ENCODE results near the gene MFAP2.
A peak's percentile ranks its signal among the peaks of the same experiment; 100 is the strongest.
"Not testable (repeated sequence)": the region's sequence is repeated elsewhere in the genome, so short reads cannot be mapped to it uniquely, and the experiment has no call there.

Gene MFAP2

DNA sequence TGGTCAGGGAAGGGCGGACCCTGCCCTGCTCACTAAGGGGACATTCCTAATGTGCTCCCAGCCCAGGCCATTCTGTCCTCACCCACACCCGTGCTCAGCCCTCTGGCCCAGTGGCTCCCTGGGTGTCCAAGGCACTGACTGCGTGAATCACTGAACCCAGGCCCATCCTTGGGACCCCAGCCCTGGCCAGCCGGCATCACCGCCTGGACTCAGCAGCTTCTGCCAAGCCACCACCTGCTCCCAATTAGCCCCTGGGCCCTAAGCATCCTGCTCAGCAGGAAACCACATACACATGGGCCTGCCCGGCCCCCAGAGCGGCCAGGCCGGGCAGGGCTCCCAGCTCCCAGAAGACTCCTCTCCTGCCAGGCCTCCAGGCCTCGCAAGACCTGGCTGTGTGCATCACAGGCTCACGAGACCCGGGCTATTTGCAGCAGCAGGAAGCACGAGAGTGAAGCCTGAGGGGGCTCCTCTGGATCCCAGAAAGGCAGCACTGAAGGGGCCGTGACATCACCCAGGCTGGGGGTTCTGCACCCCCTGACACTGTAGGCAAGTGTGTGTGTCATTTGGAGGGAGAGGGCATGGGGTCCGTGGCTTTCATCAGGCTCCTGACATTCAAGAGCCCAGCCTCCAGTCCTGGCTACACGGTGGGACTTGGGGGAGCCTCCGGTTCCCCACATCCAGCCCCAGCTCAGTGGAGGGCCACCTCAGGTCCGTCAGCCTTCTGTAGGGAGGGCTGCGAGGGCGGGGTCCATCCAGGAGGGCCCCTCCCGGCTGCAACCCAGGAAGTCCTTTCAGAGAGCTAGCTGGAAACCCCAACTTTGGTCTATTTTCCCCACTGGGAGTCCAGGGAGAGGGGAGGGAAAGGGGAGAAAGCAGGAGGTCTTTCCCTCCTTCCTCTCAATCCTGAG lies 1.6 kb downstream of the MFAP2 start:
- no peak for DNase-seq

DNA sequence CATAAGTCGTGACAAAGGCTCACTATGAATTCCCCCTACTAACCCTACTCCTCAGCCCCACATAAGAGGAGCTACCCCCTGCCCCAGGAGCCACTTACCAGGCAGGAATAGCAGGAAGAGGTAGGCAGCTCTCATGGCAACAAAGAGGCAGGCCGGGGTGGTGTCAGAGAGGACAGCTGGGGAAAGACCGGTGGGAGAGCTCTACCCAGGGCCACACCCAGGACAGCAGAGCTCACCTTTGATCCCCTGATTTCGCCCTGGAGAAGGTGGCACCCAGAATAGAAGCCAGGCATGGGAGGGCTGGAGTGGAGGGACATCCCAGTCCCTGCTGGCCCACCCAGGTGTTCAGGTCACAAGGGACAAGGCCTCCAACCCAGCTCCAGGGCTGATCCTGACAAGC lies 2.3 kb downstream of the MFAP2 start:
- no peak for DNase-seq

DNA sequence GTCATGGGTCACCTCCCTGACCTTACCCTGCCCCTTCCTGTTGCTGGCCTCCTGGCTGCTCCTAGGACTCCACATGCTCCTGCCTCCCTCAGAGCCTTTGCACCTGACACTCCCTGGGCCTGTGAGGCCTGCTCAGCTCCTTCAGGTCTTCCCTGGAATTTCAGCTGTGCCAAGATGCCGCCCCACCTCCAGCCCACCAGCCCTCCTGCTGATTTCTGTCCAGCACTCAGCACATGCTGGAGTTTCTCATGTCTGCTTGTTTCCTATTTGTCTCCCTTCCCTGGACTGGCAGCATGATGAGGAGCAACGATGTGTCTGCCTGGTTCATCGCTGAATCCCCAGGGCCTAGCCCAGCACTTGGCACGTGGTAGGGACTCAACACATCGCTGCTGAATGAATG lies 3.0 kb downstream of the MFAP2 start:
- DNase-seq: no peak

DNA sequence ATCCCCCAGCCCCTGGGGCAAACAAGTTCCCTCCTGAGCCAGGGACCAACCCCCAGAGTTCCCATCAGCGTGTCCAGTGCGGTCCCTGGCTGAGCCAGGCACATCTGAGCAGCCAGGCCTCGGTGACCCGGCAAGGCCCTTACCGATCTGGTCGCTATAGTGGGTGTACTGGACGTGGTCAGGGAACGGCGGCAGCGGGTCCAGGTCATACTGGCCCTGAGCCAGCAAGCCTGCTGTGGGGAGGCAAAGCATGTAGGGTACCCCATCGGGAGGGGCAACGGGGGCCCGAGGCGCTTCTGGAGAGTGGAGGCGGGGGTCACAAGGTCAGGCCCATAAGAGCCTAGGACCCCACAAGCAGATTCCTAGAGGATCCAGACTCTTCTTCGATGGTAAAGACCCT lies 3.5 kb downstream of the MFAP2 start:
- no peak for DNase-seq

DNA sequence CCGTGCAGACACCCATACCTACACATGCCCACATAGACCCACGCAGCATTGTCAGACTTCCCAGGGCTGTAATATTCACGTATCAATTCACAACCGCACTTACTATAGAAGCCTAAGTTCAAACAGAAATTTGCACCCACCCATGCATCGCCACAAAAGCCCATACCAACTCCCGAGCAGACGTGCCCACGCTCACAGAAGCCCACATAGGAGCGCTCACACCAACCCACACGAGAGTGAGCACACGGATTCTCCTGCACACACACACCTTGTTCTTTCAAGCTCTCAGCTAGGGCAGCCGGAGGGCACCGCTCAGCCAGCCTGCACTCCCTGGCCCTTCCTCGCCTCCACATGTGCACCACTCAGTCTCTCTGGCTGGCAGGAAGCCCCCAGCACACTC lies 4.6 kb downstream of the MFAP2 start:
- DNase-seq: no peak

DNA sequence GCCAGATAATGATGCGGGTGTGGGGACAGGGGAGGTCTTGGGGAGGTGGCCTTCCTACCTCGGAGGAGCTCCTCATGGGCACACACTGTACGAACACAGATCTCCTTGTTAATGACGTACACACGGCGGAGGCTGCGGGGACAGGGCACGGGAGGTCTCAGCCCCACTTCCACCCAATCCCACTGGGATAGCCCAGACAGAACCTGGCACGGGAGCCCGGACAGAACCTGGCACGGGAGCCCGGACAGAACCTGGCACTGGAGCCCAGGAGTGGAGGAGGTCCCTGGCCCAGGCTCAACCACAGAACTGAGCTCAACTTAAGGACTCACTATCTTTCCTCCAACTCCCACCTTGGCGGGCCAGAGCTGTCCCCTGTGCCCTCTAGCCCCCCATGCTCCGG lies 5.2 kb downstream of the MFAP2 start:
- DNase-seq: no peak

DNA sequence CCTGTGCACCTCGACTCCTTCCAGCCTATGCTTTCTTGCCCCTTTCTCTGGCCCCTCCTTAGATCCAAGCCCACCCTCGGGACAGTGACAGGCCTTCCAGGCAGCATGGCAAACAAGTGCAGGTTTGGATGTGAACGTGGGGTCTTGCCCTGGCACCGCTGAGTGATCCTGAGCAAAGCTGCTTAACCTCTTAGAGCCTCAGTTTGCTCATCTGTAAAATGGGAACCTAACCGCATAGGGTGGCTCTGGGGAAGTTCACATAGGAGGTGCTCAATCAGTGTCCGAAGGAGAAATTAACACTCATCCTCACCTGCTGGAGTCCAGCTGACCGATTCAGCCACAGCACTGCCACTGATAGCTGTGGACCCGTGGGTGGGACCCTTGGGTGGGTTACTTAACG lies 7.2 kb downstream of the MFAP2 start:
- DNase-seq: no peak

DNA sequence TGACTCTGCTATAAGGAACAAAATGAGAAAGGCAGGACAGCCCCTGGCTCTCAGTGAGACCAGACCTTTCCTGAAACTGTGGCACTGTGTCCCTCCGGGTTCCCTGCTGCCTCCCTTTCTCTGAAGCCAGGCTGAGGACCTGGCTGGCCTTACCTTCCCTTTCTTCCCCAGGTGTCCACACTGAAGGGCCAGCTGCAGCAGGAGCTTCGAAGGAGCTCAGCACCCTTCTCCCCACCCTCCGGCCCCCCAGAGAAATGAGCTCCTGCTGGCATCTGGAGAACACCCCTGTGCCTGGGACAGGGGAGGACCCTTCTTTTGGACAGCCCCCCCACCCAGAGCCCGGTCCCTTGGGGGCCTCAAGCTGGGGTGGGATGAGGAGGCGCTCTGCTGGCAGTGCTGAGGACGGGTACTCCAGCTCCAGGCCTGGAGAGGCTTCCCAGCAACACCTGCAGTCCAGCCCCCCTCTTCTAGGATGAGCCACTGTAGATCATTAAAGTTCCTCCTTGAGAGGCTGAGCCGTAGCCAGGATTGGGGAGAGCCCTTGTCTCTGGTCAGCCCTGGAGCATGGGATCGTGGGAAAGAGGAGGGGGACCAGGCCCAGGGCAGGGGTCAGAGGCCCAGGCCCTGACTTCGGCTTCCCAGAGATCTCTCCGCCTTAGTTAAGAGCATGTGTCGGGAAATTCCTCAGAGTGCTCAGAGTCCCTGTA lies 8.1 kb downstream of the MFAP2 start:
- no peak for DNase-seq

DNA sequence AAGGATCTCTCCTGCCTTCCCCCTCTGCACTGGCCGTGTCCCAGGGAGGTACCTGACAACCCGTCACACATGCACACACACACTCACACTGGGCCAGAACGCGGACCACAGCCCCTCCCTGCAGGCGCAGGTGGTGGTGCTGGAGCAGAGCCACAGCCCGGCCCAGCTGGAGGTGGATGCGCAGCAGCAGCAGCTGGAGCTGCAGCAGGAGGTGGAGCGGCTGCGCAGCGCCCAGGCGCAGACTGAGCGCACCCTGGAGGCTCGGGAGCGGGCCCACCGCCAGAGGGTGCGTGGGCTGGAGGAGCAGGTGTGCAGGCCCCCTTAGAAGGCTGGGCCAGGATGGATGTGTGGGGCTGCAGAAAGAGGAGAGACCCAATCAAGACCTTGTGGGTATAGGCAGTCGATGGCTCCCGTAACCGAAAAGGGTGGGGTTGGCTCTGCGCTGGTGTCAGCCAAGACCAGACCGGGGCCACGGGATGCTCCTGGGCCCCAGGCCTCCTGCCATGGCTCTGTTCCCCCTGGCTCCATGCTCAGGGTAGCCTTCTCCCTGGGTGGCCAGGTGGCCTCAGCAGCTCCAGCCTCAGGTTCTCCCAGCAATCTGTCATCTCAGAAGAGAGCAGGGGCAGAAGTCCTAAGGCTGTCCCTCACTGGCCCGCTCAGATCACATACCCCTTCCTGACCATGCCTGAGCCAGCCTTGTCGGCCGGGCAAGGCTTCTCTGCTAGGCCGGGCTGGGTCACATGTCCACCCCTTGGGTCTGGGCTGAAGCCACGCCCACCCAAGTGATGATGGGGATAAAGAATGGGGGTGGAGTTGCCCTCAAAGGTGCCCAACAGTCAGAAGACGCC lies 8.9 kb downstream of the MFAP2 start:
- DNase-seq: peak; percentile 80

DNA sequence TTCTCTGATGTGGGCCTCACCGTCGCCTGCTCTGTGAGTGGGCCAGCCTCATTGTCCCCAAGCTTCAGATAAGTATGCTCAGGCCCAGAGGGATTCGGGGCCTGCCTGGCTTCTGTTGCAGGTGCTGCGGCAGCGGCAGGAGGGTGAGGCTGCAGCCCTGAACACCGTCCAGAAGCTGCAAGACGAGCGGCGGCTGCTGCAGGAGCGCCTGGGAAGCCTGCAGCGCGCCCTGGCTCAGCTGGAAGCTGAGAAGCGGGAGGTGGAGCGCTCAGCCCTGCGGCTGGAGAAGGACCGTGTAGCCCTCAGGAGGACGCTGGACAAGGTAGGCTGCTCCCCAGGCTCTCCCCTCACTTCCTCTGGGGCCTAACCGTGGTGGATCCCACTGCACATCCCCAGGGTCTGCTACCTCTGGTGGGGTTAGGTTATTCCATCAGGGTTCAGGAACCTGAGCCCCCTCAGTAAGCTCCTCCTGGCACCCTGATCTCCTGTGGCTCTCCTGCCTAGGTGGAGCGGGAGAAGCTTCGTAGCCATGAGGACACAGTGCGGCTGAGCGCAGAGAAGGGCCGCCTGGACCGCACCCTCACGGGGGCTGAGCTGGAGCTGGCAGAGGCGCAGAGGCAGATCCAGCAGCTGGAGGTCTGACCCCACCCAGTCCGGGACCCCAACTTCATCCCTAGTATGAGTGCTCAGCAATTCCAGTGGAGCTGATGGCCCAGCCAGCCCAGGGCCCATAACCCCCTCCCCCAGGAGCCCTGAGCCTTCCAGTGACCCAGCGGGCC lies 10.1 kb downstream of the MFAP2 start:
- DNase-seq: no peak

DNA sequence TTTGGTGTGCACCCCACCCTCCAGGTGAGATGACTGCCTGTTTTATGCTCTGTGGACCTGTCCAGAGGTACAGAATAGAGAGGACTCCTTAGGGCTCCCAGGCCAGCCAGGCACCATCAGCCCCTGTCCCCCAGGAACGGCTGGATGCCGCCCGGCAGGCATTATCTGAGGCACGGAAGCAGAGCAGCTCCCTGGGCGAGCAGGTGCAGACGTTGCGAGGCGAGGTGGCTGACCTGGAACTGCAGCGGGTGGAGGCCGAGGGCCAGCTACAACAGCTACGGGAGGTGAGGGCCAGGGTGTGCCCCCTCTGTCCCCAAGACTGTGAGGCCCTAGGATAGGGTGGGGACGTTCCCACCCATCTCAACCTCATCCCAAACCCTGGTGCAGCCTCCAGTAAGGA lies 10.8 kb downstream of the MFAP2 start:
- DNase-seq: no peak

DNA sequence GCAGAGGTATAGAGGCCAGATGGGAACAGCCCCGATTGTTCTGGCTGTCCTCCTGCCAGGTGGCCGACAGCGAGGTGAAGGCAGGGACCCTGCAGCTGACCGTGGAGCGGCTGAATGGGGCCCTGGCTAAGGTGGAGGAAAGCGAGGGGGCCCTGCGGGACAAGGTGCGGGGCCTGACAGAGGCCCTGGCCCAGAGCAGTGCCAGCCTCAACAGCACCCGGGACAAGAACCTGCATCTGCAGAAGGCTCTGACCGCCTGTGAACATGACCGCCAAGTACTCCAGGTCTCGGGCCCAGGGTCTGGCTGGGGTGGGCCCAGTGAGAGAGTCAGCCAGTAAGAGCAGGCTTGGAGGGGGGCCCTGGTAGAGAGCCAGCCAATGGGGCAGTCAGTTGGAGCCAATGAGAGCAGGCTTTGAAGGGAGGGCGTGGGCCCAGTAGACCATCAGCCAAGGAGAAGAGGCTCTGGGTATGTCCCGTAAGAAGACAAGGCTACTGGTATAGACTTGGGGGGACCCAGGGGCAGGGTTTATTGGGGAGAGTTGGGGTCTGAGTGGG lies 11.3 kb downstream of the MFAP2 start:
- no peak for DNase-seq

DNA sequence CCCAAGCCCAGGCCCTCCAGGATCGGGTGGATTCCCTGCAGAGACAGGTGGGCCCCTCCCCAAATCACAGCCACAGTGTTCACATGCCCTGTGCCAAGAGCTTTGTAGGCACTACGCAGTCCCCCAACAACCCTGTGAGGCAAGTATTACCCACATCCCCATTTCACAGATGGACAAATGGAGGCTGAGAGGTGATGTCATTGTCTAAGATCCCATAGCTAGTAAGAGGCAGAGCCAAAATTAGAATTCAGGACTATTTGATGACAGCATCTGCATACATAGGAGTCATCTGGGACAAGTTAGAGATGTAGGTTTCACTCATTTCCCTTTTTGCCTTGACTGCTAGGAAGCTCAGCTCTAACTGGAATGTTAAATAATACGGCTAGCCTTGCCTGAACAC lies 12.0 kb downstream of the MFAP2 start:
- no peak for DNase-seq

DNA sequence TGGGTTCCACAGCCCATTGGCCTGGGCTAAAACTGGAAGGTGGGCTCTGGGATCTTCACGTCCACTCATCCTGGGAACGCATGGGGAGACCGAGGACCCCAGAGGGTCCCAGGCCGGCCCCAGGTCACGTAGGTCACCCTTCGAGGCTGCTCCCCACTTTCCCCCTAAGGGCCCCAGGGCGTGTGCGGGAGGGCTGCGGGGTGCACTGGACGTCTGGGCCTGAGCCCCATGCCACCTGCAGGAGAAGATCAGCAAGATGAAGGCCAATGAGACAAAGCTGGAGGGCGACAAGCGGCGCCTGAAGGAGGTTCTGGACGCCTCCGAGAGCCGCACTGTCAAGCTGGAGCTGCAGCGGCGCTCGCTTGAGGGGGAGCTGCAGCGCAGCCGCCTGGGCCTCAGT lies 12.5 kb downstream of the MFAP2 start:
- no peak for DNase-seq

DNA sequence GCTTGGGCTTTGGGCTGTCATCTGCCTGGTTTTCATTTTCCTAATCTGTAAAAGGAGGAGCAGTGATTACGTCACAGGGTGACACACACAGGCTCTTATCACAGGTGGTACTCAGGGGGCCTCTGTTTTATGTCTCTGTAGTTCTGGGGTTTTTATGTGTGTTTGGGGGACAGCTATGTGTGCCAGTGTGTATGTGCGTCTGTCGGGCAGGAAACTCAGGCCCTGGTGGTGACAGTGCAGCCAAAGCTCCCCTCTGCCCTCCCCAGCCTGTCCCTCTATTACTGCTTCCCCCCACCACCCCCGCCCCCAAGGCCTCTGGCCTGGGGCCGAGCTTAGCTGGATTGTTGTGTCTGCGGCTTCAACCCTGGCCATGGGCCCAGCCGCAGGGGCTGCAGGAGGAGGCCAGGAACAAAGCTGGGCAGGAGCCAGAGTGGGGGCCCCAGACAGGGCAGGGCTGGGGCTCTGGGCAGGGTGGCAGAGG lies 13.3 kb downstream of the MFAP2 start:
- DNase-seq: peak; percentile 76

DNA sequence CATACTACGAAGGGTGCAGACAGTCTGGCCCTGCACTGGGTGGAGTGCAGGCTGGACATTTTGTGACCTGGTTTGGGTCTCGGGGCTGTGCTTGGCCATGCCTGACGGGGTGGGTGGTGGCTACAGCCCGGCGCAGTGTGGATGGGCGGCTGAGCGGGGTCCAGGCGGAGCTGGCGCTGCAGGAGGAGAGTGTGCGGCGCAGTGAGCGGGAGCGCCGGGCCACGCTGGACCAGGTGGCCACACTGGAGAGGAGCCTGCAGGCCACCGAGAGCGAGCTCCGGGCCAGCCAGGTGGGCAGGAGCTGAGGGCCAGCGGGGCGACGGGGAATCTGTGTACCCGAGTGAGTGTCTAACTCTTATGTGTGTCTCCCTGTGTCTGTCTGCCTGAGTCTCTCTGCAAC lies 14.1 kb downstream of the MFAP2 start:
- DNase-seq: no peak

DNA sequence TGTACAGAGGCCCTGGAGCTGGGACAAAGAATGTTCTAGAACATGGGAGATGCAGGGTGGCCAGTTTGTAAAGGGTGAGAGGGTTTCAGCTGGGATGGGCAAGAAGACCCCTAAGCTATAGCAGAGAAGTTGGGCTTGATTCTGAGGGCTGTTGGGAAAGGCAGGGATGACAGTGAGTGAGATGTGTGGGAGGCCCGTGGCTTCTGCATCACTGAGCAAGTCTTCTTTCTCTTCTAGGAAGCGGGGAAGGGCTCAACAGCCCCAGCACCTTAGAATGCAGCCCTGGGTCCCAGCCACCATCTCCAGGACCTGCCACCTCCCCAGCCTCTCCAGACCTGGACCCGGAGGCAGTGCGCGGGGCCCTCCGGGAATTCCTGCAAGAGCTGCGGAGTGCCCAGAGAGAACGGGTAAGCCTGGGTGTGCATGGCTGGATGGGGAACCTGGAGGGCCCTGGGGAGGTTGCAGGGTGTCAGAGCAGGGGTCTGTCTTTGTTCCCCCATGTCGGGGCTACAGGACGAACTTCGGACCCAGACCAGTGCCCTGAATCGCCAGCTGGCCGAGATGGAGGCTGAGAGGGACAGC lies 14.8 kb downstream of the MFAP2 start:
- DNase-seq: no peak

DNA sequence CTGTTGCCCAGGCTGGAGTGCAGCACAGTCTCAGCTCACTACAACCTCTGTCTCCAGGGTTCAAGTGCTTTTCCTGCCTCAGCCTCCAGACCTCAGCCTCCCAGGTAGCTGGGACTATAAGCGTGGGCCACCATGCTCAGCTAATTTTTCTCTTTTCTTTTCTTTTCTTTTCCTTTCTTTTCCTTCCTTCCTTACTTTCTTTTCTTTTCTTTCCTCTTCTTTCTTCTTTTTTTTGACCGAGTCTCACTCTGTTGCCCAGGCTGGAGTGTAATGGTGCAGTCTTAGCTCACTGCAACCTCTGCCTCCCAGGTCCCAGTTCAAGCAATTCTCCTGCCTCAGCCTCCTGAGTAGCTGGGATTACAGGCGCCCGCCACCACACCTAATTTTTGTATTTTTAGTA lies 16.3 kb downstream of the MFAP2 start:
- DNase-seq: not testable (repeated sequence)

DNA sequence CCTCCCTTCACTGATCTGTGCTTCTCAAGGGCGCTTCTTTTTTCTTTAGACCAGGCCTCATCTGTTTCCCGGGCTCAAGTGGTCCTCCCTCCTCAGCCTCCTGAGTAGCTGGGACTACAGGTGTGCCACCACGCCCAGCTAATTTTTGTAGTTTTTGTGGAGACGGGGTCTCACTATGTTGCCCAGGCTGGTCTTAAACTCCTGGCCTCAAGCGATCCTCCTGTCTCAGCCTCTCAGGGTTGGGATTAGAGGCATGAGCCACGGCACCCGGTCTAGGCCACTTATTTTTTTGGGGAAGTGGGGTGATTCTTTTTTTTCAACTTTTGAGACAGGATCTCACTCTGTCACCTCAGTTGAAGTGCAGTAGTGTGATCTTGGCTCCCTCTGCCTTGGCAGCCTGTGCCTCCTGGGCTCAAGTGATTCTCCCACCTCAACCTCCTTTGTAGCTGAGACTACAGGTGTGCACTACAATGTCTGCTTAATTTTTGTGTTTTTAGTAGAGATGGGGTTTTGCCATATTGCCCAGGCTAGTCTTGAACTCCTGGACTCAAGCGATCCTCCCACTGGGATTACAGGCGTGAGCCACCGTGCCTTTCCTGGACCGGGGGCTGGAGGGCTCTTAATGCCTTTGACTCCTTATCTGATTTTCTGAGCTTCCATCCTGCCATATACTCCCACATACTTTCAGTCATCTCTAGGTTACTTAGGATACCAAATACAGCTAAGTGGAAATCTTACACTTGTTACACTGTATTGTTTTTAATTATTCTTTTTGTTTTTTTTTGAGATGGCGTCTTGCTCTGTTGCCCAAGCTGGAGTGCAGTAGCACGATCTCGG lies 18.9 kb downstream of the MFAP2 start:
- no peak for DNase-seq

DNA sequence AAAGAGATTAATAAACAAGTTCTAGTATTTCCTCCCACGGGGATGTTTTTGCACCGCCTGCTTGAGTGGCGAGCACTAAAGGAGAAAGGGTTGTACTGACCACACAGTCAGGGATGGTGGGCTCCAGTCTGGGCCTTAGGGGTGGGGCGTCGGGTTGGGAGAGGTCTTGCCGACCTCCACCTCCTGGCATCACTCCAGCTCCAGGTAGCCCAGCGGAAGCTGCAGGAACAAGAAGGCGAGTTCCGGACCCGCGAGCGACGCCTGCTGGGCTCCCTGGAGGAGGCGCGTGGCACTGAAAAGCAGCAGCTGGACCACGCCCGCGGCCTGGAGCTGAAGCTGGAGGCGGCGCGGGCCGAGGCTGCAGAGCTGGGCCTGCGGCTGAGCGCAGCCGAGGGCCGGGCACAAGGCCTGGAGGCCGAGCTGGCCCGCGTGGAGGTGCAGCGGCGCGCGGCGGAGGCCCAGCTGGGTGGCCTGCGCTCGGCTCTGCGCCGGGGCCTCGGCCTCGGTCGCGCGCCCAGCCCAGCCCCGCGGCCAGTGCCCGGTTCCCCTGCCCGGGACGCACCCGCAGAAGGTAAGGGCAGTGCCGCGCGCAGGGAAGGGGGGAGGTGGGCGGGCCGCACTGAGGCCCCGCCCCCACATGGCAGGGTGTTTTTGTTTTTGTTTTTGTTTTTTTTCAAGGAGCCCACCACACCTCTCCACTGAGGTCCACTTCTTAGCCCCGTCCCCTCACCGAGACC lies 19.7 kb downstream of the MFAP2 start:
- DNase-seq: peak; percentile 37
